Thyroid gland (tissue), 4 donors: Measurements from ENCODE around the gene SHMT2.

Source experiments
- CTCF ChIP-seq, 6 experiments: fragments of 200-600 bp in 3 of 6; fragments of 450-650 bp in 3 of 6; sonication (generic) in 3 of 6; IDR thresholded peaks; one replicate each; pipeline ENCODE4 v1.5.1; 2016 to 2019; ENCODE audit warnings: antibody characterized with exemption in 6 of 6, mild to moderate bottlenecking in 2 of 6, inconsistent platforms in 1 of 6, moderate library complexity in 1 of 6
- POLR2A ChIP-seq, 2 donors: fragments of 450-650 bp; IDR thresholded peaks; one replicate each; pipeline ENCODE4 v1.6.1; 2017; ENCODE audit warnings: antibody characterized with exemption in 2 of 2, mild to moderate bottlenecking in 2 of 2, moderate library complexity in 1 of 2

DNA sequence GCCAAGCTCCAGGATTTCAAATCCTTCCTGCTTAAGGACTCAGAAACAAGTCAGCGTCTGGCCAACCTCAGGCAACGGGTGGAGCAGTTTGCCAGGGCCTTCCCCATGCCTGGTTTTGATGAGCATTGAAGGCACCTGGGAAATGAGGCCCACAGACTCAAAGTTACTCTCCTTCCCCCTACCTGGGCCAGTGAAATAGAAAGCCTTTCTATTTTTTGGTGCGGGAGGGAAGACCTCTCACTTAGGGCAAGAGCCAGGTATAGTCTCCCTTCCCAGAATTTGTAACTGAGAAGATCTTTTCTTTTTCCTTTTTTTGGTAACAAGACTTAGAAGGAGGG lies 4.7 kb downstream of the SHMT2 start:
- TF ChIP-seq CTCF (IDR thresholded peaks at IDR 0.05): no peak
- TF ChIP-seq POLR2A (IDR thresholded peaks at IDR 0.05): no peak
